NCI-H146 (cell line): Measurements from ENCODE around the gene CDC42BPB.

Experiments
- DNase-seq: peaks from one replicate; lab custom pipeline; 2025; lab: John Stamatoyannopoulos, UW

The CDC42BPB gene, protein sequence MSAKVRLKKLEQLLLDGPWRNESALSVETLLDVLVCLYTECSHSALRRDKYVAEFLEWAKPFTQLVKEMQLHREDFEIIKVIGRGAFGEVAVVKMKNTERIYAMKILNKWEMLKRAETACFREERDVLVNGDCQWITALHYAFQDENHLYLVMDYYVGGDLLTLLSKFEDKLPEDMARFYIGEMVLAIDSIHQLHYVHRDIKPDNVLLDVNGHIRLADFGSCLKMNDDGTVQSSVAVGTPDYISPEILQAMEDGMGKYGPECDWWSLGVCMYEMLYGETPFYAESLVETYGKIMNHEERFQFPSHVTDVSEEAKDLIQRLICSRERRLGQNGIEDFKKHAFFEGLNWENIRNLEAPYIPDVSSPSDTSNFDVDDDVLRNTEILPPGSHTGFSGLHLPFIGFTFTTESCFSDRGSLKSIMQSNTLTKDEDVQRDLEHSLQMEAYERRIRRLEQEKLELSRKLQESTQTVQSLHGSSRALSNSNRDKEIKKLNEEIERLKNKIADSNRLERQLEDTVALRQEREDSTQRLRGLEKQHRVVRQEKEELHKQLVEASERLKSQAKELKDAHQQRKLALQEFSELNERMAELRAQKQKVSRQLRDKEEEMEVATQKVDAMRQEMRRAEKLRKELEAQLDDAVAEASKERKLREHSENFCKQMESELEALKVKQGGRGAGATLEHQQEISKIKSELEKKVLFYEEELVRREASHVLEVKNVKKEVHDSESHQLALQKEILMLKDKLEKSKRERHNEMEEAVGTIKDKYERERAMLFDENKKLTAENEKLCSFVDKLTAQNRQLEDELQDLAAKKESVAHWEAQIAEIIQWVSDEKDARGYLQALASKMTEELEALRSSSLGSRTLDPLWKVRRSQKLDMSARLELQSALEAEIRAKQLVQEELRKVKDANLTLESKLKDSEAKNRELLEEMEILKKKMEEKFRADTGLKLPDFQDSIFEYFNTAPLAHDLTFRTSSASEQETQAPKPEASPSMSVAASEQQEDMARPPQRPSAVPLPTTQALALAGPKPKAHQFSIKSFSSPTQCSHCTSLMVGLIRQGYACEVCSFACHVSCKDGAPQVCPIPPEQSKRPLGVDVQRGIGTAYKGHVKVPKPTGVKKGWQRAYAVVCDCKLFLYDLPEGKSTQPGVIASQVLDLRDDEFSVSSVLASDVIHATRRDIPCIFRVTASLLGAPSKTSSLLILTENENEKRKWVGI (N-terminal part only)

DNA sequence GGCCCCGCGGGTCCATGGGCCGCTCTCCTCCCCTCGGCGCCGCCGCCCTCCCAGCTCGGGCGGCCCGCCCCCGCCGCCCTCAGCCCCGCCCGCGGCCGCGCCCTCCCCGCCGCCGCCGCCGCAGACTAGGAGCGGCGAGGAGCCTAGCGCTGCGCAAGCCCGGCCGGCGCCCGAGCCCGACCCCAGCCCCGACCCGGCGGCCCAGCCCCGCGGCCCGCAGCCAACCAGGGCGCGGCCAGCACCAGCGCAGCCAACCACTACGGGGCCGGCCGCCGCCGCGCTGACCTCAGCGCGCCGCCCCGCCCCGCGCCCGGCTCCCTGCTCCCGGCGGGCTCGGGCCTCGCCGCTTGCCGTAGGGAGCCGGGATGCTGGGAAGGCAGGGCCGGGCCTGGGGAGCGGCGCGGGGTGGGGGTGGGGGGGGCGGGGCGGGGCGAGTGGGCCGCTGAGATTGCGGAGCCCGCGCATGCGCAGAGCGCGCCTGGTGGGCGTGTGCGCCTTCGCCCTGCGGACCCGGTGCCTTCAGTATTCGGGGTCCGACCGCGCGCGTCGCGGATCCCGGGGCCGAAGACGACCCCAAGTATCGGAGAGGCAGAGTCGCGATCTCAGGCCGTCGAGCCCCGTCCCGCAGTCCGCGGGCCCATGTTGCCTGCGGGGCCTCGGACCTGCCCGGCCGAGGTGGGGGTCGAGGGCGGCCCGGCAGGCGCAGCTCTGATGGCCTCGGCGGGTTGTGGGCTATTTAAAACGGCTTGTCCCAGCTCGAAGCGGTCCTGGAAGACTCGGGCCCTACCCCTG, at the start of gene CDC42BPB:
Gene CDC42BPB, minus strand, starts transcription at position 178 of the 792 bp plus-strand sequence. CDS start 376 bp downstream, outside the sequence.
- DNase-seq: peak; percentile 96

DNA sequence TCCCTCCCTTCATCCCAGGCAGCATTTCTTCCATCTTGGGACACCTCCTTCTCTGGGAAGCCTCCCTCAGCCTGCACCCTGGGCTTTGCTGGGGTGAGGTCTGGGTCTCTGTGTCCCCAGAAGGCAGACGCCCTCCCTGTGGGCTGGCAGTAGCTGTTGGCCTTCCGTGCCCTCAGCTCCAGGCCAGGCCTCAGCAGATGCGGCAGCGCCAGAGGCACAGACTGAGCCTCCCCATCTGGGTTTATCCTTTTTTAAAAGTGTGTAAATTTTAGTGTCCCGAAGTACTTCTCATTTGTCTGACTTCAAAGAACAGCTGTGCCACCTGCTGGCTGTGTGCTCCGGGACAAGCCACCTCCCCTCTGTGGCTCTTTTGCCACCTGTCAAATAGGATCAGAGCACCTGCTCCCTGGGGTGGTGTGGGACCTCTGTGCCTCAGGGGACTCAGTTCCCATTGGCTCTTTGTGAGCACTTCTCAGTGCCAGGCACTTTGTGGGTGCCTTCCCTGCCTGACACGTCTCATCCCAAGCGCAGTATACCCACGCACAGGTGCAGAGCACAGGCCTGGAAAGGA, 48.3 kb upstream of the CDC42BPB start:
- peak; percentile 37 for DNase-seq

DNA sequence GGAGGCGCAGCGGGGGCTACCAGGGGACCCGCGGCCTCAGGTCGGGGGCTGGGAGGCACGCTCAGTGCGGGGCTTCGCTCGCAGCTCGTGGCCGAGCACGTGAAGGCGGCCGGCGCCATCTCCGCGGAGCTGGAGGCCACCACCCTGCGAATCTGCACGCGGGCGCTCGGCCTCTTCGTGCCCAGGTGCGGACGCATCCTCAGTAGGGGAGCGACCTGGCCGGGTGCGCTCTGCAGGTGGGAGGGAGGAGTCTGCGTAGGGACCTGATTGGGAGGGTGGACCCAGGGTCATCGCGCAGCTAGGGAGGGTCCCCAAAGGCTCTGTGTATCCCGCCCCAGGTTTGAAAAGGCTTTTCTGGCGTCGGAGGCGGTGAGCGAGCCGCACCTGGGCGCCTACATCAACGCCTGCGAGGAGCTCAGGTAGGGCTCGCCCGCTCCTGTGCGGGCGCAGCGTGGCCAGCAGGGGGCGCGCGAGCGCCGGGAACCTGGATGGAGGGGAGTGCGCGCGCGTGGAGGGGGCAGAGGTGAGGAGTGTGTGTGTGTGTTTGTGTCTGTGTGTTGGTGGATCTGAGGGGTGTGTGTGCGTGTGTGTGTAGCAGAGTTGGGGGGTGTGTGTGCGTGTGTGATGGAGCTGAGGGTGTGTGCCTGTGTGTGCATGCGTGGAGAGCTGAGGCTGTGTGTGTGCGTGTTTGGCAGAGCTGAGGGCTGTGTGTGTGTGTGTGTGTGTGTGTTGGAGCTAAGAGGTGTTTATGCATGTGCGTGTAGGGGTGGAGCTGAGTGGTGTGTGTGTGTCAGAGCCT, 47.5 kb upstream of the CDC42BPB start:
- DNase-seq: peak; percentile 83

DNA sequence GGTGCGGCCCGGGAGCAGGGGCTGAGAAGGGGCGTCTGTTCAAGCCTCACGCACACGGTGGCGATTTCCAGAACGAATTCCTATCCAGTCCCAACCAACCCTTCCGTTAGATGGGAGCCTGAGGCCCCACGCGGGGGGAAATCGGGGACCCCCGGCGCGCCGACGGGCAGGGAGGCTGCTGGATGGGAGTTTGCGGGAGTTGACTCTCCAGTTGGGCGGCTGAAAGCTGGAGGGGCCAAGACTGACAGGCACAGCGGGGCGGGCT, 47.0 kb upstream of the CDC42BPB start:
- no peak for DNase-seq

DNA sequence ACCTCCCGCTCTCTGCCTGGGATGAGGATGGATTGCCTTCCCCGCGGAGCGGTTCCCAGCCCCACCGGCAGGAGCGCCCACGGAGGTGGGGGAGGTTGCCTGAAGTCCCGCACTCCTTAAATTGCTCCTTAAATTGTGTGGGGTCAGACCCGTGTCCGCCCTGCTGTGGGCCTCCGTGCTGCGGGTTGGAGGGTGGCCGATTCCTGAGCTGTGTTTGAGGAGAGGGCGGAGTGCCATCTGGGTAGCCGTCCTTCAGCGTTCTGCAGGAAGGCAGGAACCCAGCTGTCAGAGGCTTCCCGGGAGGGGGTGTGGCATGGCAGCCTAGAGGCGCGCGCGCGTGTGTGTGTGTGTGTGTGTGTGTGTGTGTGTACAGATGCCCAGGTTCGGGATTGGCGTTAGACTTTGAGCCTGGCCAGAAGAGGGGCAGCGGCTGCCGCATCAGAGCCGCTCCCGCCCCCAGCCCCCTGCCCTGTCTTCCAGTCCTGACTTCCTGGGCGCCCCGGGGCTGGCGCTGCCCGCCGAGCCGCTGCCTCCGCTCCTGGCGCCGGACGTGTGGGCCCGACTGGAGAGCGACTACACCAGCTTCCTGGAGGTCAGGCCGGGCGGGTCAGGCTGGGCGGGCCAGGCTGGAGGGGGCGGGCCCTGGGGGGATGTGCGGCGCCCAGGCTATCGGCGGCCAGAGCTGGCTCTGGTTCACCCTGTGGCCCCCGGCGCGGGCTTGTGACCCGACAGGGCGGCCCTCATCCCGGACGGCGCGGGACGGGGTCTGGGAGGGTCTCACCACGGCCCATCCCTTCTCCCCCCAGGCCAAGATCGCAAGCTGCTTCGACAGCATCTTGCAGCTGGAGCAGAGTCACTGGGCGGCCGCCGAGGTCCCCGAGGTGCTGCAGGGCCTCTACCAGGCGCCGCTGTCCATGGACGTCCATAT, 46.4 kb upstream of the CDC42BPB start:
- peak; percentile 67 for DNase-seq

DNA sequence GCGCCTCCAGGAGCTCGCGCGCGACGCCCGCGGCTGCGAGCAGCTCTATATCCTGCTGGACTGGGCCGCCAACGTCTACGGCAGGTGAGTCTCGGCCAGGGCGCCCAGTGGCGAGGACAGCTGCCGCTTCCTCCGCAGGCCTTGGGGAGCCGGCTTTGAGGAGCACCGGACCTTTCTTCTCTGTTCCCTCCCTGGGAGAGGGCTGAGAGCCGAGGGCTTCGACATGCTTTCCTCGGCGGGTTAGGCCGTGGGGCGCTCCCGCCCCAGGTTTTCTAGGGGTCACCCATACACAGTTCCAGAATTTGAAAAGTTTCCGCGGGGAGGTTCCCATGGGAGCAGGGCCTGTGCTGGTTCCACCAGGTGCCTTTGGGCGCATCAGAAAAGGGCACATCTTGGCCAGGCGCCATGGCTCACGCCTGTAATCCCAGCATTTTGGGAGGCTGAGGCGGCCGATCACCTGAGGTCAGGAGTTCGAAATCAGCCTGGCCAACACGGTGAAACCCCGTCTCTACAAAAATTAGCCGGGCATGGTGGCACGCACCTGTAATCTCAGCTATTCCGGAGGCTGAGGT, 45.4 kb upstream of the CDC42BPB start:
- DNase-seq: no peak

DNA sequence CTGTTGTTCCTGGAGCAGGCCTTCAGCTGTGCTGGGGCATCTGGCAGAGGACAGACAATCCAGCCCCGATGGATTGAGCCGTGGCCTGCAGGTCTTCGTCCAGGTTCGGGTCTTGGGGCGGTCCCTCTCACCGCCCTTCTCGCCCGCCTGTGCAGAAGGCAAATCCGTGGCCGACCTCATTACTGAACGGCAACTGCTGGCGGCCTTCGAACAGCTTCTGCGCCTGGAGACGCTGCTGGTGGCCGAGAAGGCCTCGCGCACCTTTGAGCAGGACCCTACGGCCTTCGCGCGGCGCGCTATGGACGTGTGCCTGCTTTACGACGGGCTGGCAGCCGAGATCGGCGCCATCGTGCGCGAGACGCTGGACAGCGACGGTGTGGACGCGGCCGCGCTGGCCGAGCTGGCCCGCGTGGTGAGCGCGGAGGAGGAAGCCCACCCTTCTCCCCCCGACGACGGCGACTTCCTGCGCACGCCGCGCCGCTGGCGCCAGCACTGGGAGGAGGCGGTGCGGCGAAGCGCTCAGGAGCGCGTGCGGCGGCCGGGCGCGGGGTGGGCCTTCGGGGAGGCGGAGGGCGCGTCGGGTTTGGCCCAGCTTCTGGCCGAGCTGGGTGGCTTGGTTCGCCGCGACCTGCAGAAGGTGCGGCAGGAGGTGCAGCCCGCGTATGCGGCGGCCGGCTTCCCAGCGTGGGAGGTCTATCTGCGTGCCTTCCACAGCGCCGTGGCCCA, 44.8 kb upstream of the CDC42BPB start:
- DNase-seq: no peak

DNA sequence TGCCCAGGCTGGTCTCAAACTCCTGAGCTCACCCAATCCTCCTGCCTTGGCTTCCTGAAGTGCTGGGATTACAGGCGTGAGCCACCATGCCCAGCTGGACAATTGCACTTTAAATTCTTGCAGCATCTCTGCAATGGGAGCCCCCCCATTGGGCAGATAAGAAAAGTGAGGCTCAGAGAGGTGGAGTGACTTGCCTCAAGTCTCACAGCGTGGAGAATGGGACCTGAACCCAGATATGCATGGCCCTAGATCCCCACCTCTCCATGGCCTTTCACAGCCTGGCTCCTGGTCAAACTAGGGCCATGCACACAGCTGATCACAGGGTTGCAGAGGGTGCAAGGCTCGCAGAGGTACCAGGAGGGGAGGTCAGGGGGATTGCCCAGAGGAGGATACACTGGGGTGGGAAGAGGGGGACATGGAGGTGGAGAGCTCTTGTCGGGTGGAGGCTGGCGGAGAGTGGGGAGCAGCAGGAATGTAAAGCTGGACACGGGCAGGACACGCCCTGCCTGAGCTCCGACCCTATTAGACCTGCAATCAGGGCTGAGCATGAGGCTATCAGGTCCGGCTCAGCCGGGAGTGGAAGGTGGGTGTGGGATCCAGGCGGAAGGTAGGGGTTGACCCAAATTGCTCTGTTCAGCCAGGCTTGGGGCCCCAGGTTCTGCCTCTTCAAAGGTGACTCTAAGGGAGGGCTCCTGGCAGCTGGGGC, 44.1 kb upstream of the CDC42BPB start:
- no peak for DNase-seq

DNA sequence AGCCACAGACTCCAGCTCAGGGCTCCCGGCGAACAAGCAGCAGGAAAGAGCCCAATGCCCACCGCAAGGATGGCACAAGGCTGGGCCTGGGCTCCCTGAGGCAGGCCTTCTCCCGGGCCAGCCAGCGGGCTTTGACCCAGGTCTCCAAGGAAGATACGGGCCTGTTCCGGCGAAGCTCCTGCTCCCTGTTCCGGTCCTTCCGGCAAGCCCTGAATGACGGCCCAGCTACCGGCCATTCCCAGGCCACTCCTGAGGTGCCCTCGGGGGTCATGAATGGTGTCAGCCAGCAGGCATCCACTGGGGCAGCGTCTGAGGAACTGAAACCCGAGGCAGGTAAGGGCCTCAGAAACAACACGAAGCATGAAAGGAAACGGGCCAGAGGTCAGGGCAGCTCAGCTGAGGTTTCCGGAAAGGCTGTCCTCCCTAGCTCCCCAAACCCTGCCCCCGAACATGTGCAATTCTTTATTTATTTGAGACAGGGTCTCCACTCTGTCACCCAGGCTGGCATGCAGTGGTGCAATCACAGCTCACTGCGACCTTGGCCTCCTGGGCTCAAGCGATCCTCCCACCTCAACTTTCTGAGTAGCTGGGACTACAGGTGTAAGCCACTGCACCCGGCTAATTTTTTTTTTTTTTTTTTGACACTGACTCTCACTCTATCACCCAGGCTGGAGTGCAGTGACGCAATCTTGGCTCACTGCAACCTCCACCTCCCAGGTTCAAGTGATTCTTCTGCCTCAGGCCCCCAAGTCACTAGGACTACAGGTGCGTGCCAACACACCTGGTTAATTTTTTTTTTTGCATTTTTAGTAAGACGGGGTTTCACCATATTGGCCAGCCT, 43.2 kb upstream of the CDC42BPB start:
- no peak for DNase-seq

DNA sequence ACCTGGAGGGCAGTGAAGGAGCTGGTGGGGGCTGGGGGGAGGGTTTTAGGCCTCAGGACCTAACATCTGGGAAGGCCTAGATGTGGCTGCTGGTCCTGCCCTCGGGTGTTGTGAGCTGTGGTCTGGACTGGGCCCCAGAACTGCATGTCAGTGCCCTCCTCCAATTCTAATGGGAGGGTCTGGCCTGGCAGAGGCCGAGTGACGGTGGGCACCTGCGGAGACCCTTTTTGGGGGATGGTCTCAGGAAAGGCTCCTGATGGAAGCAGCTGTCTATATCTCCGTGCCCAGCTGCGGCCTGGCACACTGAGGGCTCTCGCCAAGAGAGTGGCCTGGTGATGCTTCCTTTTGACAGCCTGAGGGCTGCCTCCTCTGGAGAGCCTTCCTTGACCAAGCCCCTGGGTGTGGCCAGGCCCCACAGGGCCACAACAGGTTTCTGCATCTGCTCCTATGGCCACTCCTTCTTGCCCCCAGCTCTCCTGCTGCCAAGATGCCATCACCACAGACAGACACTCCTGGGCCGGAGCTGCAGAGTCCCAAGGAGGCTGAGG, 42.5 kb upstream of the CDC42BPB start:
- no peak for DNase-seq

DNA sequence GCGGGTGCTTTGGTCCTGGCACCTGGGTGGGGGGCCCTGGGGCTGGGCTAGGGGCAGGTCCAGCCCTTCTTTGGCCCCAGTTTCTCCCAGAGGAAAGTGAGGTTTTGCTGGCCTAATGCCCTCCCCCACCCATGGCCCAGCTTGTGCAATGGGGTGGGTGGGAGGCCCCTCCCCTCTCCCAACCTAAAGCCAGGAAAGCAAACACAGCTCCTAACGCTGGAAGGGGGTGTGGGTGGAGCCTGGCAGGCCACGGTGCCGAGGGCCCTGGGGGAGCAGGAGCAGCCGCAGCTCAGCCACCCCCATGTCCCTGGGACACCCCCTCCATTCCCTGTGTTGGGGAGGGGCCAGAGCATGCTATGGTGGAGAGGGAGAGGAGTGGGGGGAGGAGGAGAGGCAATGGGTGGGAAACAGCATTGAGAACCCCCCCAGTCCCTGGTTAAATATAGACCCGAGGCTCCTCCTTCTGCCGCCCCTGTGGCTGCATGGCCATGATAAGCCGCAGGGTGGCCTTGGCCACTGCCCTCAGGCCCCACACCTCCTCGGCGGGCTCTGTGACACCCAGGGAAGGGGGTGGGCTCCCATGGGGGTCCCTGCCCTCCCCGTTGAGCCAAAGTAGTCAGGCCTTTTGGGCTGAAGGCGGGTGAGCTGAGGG, 41.9 kb upstream of the CDC42BPB start:
- no peak for DNase-seq

DNA sequence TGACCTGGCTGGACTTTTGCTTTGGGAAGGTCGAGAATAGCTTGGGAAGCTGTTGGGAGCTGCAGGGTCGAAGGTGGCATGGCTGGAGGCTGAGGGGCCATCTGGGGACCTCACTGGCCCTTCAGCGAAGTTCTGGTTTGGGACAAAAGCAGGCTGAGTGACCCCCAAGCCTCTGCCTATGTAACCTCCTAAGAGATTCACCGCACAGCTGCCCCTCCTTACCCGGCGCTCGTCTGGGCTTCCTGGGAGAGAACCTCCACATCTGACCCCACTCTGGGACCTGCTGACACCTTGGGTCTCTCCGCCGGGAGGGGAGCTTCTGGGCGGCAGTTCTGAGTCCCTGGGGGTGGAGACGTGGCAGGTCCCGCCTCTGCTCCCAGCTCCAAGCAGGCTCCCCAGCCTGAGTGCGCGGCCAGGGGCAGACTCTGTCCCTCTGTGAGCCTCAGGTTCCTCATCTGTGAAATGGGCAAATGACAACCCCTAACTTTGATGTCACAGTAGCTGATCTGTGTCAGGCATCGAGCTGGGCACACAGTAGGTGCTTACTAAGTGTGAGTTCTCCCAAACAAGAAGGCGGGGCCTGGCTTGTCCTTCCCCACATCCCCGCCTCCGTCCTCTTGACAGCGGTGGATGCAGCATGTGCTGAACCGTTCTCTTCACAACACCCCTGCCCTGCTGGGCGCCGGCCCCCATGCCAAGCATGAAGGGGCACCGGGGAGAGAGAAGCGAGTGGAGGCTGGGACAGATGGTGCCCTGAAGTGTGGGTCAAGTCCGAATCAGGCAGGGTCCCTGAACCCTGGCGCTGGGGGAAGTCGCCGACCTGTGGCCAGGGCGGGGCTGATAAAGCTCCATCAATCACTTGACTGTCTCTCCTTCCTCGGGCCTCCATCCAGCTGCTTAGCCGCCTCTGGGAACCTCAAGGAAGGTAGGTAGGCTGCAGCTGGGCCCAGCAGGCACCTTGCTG, 40.9 kb upstream of the CDC42BPB start:
- no peak for DNase-seq

DNA sequence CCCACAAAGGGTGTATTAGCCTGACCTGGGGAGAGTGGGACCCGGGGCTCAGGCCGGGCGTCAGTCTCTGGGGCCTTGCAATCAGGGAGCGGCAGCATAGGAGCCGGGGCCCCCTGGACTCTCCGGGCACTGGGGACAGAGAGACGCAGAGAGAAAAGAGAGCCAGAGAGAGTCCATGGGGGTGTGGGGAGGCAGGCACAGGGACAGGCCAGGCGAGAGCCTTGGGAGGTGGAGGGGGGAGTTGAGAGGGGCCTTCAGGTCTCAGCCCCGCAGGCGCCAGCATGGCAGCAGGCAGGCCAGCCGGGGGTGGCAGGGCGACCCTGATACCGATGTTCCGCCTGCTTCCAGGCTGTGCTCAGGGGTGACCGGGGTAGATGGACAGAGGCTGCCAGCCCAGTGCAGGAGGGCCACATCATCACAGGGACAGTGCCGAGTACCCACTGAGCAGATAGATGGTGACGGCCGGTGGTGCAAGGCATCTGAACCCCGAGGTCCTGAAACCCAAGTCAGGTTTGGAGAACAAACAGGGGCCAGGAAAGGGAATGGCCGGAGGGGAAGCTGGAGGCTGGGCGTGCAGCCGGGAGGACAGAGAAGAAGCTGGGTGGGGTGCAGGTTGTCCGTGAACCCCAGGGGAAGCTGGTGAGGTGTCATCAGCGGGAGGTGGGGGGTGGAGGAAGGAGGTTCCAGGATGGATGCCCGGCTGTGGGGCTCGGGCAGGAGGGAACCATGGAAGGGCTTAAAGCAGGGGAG, 40.1 kb upstream of the CDC42BPB start:
- no peak for DNase-seq

DNA sequence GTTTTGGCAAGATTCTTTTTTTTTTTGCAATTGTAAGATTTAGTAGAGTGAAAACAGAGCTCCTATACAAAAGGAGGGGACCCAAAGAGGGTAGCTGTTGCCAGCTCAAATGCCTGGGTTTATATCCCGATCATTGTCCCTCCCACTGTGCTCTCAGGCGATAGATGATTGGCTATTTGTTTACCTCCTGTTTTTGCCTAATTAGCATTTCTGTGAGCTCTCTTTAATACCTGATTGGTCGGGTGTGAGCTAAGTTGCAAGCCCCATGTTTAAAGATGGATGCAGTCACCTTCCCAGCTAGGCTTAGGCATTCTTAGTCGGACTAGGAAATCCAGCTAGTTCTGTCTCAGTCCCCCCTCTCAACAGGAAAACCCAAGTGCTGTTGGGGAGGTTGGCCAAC, 39.0 kb upstream of the CDC42BPB start:
- DNase-seq: no peak
